ENCODE results near the gene NUDT8.

The NUDT8 gene

DNA sequence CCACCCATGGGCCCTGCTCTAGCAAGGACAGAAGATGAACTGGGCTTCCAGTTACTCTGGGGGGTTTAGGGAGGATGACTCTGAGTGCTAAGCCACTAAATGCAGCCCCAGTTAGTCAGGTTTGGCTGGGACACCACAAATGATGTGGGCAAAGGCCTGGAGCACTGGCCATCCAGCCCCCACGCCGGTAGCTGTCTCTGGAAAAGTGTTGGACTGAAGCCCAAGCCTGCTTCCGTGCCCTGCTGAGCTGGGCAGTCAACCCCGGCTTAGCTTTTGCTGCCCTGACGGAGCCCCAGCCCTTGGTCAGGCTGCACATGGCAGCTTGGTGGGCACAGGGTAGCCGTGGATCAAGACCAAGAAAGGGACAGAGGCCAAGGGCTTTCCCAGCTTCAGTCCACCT, 51.8 kb downstream of the NUDT8 start:
- H3K4me1 ChIP-seq (ENCODE audit: insufficient read depth, low read length), result peaks cover 13% of the 10 kb centered on the region; the same call in 1 of the 2 replicates
- no peaks in the 10 kb centered on the region for H3K36me3 ChIP-seq (ENCODE audit: insufficient read depth, low read length)
- no peak overlapping the region for H3K9ac ChIP-seq (ENCODE audit: low read depth, low read length)
- H3K9me3 ChIP-seq (ENCODE audit: control insufficient read depth, insufficient read depth, low read length), result no peaks in the 10 kb centered on the region

All from ES-I3 (cell line).